Thoracic aorta (tissue), 2 donors: Measurements from ENCODE around the gene C1GALT1. TPM values are rescaled to one million over a fixed set of nuclear protein-coding genes. Genes with fewer than 3 reads are reported as not detected.

ENCODE experiments used
- ATAC-seq: fragments of 150-250 bp; one replicate; pipeline ENCODE4 v1.8.0; 2017; ENCODE audit warnings: low read depth; ENCODE audit not compliant: insufficient number of reproducible peaks, low FRiP score
- DNase-seq: peaks from one replicate; pipeline ENCODE4 v3.0.0-alpha.2; 2020; ENCODE audit warnings: low spot score
- H3K27ac ChIP-seq, 2 donors: fragments of 200-600 bp; sonication (generic); 1 replicate in 1 of 2; 2 replicates in 1 of 2; pipeline ENCODE4 v1.5.1; 2016; ENCODE audit warnings: mild to moderate bottlenecking in 2 of 2, moderate library complexity in 2 of 2
- H3K27me3 ChIP-seq: fragments of 200-600 bp; sonication (generic); replicated peaks from 2 replicates; pipeline ENCODE4 v1.6.0; 2016; ENCODE audit warnings: mild to moderate bottlenecking; ENCODE audit not compliant: insufficient read depth
- H3K36me3 ChIP-seq: fragments of 200-600 bp; sonication (generic); one replicate; pipeline ENCODE4 v1.5.1; 2016
- H3K4me1 ChIP-seq, 2 donors: fragments of 200-600 bp; sonication (generic); 1 replicate in 1 of 2; 2 replicates in 1 of 2; pipeline versions ENCODE4 v1.5.1 to v1.6.0; 2016; ENCODE audit warnings: low read depth in 2 of 2, mild to moderate bottlenecking in 1 of 2; ENCODE audit not compliant: control insufficient read depth in 1 of 2
- H3K4me3 ChIP-seq: fragments of 200-600 bp; sonication (generic); 2 replicates; pipeline ENCODE4 v1.5.1; 2016; ENCODE audit warnings: mild to moderate bottlenecking
- H3K9me3 ChIP-seq: fragments of 200-600 bp; sonication (generic); 2 replicates; pipeline ENCODE4 v1.5.1; 2016
- total RNA-seq, 2 donors: library from RNA; depleted of rRNA; stranded (reverse); fragments of >200 nt; gene quantifications; one replicate each; pipeline versions ENCODE4 v1.1.0 to v1.2.3, GENCODE V29; 2016
- TF ChIP-seq, protein P1 (sequence below): fragments of 200-600 bp; sonication (generic); IDR thresholded peaks from one replicate; pipeline ENCODE4 v1.5.1; 2019; ENCODE audit warnings: antibody characterized with exemption

The C1GALT1 gene
- total RNA-seq, 2 donors from 2014 or later = 9.3 to 42.3 TPM

DNA sequence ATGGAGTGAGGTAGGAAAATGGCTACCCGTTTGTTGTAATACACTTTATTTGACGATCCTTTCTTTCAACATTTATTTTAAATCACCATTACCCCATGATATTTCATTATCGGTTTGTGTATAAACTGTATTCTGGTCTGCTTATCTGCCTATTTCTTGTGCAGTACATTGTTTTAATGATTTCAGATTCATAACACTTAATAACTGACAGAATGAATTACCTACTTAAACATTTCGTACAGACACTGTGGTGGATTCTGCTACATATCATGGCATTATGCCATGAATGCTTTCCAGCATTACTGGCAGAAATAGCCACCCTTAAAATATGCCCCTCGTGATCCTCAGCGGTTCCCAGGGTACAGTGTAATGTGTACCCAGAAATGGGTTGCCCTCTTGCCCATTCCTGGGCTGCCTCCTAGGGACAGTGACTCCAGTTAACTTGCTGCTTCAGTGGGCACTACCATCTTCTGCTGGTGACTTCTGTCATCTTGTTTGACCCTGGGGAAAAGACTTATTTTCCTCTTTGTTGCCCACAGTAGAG lies 74.5 kb downstream of the C1GALT1 start:
- H3K27me3 ChIP-seq = no peaks in the 10 kb centered on the region
- H3K36me3 ChIP-seq = no peaks in the 10 kb centered on the region
- no peak for ATAC-seq
- H3K4me3 ChIP-seq = no peak overlapping the region
- no peaks in the 10 kb centered on the region for H3K4me1 ChIP-seq
- DNase-seq = no peak
- no peaks in the 10 kb centered on the region for H3K9me3 ChIP-seq
- TF ChIP-seq, protein P1, sequence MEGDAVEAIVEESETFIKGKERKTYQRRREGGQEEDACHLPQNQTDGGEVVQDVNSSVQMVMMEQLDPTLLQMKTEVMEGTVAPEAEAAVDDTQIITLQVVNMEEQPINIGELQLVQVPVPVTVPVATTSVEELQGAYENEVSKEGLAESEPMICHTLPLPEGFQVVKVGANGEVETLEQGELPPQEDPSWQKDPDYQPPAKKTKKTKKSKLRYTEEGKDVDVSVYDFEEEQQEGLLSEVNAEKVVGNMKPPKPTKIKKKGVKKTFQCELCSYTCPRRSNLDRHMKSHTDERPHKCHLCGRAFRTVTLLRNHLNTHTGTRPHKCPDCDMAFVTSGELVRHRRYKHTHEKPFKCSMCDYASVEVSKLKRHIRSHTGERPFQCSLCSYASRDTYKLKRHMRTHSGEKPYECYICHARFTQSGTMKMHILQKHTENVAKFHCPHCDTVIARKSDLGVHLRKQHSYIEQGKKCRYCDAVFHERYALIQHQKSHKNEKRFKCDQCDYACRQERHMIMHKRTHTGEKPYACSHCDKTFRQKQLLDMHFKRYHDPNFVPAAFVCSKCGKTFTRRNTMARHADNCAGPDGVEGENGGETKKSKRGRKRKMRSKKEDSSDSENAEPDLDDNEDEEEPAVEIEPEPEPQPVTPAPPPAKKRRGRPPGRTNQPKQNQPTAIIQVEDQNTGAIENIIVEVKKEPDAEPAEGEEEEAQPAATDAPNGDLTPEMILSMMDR = no peak
- H3K27ac ChIP-seq = no peak overlapping the region

DNA sequence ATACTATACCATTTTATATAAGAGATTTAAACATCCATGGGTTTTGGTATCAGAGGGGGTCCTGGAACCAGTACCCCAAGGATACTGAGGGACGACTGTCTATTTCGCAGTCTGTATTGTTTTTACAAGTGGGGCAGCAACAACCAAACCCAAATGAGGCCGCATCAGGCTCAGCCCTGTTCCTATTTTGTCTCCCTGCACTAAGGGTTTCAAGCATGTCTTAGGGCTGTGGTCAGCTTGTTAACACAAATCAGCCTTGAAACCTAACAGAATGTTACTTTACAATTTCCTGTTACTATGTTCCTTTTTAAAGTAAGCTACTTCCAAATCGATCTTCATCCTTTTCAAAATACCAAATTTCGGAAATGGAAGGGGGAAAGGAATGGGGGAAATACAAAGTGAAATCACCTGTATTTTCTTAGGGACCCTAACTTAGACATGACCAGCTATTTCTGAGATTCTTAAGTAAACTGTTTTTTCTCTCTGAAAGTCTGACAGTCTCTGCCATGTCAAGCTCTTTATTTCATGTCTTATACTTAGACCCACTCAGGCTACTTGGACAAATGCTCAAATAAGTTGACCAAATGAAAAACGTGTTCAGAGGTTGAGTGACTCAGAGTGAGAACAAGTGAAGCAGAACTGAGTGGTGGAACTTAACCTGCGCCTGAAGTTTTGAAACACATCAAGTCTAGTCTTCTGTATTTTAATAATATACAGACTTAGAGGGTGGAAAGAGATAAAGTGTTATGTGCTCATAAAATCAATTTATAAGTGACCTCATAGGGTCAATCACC lies 75.8 kb downstream of the C1GALT1 start:
- Histone ChIP-seq H3K27ac (no peak overlapping the region), H3K36me3 (no peaks in the 10 kb centered on the region), H3K4me1 (no peaks in the 10 kb centered on the region), H3K9me3 (no peaks in the 10 kb centered on the region), H3K4me3 (no peak overlapping the region), H3K27me3 (no peaks in the 10 kb centered on the region)
- no peak for DNase-seq
- TF ChIP-seq, protein P1 = no peak
- no peak for ATAC-seq

DNA sequence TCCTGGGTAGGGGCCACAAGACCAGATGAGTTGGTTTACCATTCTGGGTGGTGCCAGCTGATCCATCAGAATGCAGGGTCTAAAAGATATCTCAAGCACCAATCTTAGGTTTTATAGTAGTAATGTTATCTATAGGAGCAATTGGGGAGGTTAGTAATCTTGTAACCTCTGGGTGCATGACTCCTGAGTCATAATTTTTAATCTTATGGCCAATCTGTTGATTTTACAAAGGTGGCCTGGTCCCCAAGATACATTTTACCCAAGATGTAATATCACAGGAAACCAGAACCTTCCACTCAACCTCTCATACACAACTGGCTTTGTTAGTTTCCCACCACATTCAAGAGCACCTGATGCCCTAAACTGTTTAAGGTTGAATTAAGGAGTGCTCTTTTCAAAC lies 79.5 kb downstream of the C1GALT1 start:
- Histone ChIP-seq H3K4me3 (no peak overlapping the region), H3K36me3 (no peaks in the 10 kb centered on the region), H3K4me1 (peaks cover 0 to 9% of the 10 kb centered on the region in 2 donors), H3K27me3 (no peaks in the 10 kb centered on the region), H3K9me3 (no peaks in the 10 kb centered on the region), H3K27ac (no peak overlapping the region)
- ATAC-seq = no peak
- no peak for DNase-seq
- TF ChIP-seq, protein P1 = no peak

DNA sequence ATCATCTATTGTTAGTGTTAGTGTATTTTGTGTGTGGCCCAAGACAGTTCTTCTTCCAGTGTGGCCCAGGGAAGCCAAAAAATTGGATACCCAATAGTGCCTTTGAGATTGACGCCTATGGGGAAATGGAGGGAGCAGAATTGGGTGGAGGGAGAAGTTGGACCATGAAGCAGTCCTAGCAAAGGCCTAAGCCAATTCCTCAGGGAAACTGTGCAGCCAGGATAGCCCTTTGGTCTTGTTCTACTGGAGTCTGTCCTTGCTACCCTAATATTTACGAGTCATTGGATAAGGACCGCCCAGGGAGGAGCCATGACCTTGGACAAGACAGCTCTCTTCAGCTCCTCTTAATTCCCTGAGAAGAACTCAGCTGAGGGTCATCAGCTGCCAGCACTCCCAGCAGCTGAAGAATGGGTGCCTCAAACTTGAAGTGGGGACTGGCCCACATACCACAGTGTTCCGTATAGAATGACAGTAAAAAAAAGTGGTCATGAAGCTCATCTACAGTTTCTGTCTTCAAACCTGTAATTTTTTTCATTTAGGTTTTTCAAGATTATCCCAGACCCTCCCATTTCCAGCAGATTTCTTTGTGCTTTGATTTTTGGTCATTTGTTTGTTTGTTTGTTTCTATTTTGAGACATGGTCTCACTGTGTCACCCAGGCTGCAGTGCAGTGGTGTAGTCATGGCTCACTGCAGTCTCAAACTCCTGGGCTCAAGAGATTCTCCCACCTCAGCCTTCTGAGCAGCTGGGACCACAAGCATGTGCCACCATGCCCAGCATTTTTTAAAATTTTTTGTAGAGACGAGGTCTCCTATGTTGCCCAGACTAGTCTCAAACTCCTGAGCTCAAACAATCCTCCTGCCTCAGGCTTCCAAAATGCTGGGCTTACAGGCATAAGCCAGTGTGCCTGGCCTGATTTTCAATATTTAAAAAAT lies 81.2 kb downstream of the C1GALT1 start:
- DNase-seq = no peak
- ATAC-seq = no peak

More for the DNA sequence above, 81.2 kb downstream of the C1GALT1 start:
- TF ChIP-seq, protein P1 = no peak
- Histone ChIP-seq H3K27ac (no peak overlapping the region), H3K4me1 (peaks cover 0 to 9% of the 10 kb centered on the region in 2 donors), H3K9me3 (no peaks in the 10 kb centered on the region), H3K4me3 (no peak overlapping the region), H3K27me3 (no peaks in the 10 kb centered on the region), H3K36me3 (no peaks in the 10 kb centered on the region)
